CD4-positive, CD25-positive, alpha-beta regulatory T cell (primary cell): Measurements from ENCODE around the gene EWSR1. TPM values are rescaled to one million over a fixed set of nuclear protein-coding genes. Genes with fewer than 3 reads are reported as not detected.
"Not testable (repeated sequence)": the region's sequence is repeated elsewhere in the genome, so short reads cannot be mapped to it uniquely, and the experiment has no call there.

Experiments
- ATAC-seq, 2 donors: fragments of 150-1000 bp; cut with Tn5 transposase; one replicate each; pipeline ENCODE4 v1.10.0; 2021; ENCODE audit warnings: low read depth in 2 of 2, moderate number of reproducible peaks in 2 of 2, moderate library complexity in 1 of 2
- DNase-seq, 3 donors: peaks; one replicate each; pipeline versions ENCODE4 v3.0.0 to v3.0.0-alpha.2; 2012 to 2022; ENCODE audit warnings: mixed read lengths in 1 of 3
- H3K27ac ChIP-seq: one replicate; pipeline ENCODE4 v1.7.0; 2013; ENCODE audit warnings: mild to moderate bottlenecking, low read length; ENCODE audit not compliant: insufficient read depth, poor library complexity, severe bottlenecking
- H3K27me3 ChIP-seq: one replicate; pipeline ENCODE4 v1.7.0; 2013; ENCODE audit warnings: low read length; ENCODE audit not compliant: control insufficient read depth, insufficient read depth
- H3K36me3 ChIP-seq: one replicate; pipeline ENCODE4 v1.7.0; 2013; ENCODE audit warnings: mild to moderate bottlenecking, low read length, moderate library complexity; ENCODE audit not compliant: control insufficient read depth, insufficient read depth
- H3K4me1 ChIP-seq: 2 replicates; pipeline ENCODE4 v1.7.0; 2013; ENCODE audit warnings: mild to moderate bottlenecking, low read length; ENCODE audit not compliant: insufficient read depth, control insufficient read depth, poor library complexity, severe bottlenecking
- H3K4me3 ChIP-seq: one replicate; pipeline ENCODE4 v1.7.0; 2013; ENCODE audit warnings: low read depth, mild to moderate bottlenecking, low read length, moderate library complexity
- H3K9me3 ChIP-seq, 2 experiments: 1 replicate in 1 of 2; 2 replicates in 1 of 2; pipeline ENCODE4 v1.7.0; 2013; ENCODE audit warnings: low read length in 2 of 2, mild to moderate bottlenecking in 1 of 2, moderate library complexity in 1 of 2; ENCODE audit not compliant: control insufficient read depth in 2 of 2
- H3K27ac Mint-ChIP-seq, 3 donors: one replicate each; pipeline ENCODE4 v1.8.0; 2020 to 2022; ENCODE audit warnings: mild to moderate bottlenecking in 3 of 3, mixed read lengths in 3 of 3, moderate library complexity in 2 of 3
- H3K27me3 Mint-ChIP-seq: one replicate; pipeline ENCODE4 v1.8.0; 2022; ENCODE audit warnings: mild to moderate bottlenecking, mixed read lengths
- H3K36me3 Mint-ChIP-seq: one replicate; pipeline ENCODE4 v1.8.0; 2020; ENCODE audit warnings: mixed read lengths
- H3K4me1 Mint-ChIP-seq, 4 donors: one replicate each; pipeline ENCODE4 v1.8.0; 2020 to 2022; ENCODE audit warnings: mixed read lengths in 4 of 4, mild to moderate bottlenecking in 1 of 4
- H3K4me3 Mint-ChIP-seq, 4 donors: one replicate each; pipeline ENCODE4 v1.8.0; 2020 to 2022; ENCODE audit warnings: mild to moderate bottlenecking in 4 of 4, mixed read lengths in 4 of 4, moderate library complexity in 3 of 4
- H3K9me3 Mint-ChIP-seq, 7 donors: one replicate each; pipeline ENCODE4 v1.8.0; 2020 to 2022; ENCODE audit warnings: mixed read lengths in 7 of 7, mild to moderate bottlenecking in 3 of 7, moderate library complexity in 2 of 7
- polyA plus RNA-seq, 4 donors: library from polyadenylated mRNA; unstranded; fragments of 300-500 nt; fragmentation: Illumina TruSeq; gene quantifications; one replicate each; pipeline ENCODE4 v1.2.3, GENCODE V29; 2021
- total RNA-seq: library from RNA; stranded (reverse); gene quantifications from one replicate; pipeline ENCODE4 v1.2.3, GENCODE V29; 2022

EWSR1 gene
- total RNA-seq (338 TPM), polyA plus RNA-seq (100 to 1,000 TPM; 175 to 215 (median 194) TPM)

- Histone ChIP-seq H3K27me3 (no peaks in the 10 kb centered on the region), H3K9me3 (no peaks in the 10 kb centered on the region), H3K27ac (peak within 1 kb of the TSS; percentile 93), H3K36me3 (peaks cover 15% of the 10 kb centered on the region), H3K4me1 (peaks cover 54% of the 10 kb centered on the region), H3K4me3 (peak within 1 kb of the TSS; percentile 87)
- H3K4me3 Mint-ChIP-seq = peak within 1 kb of the TSS; percentile 96 to 99 (median 96)
- H3K27ac Mint-ChIP-seq = peak within 1 kb of the TSS; percentile 99 to 100 (median 99)
- peaks cover 0 to 2% (median 0%) of the 10 kb centered on the region in 7 donors for H3K9me3 Mint-ChIP-seq
- H3K36me3 Mint-ChIP-seq = peaks cover 22% of the 10 kb centered on the region
- ATAC-seq (peak; percentile 92 to 94), DNase-seq (peak; percentile 91 to 97 (median 96))
- peaks cover 21 to 60% (median 50%) of the 10 kb centered on the region in 4 donors for H3K4me1 Mint-ChIP-seq
- H3K27me3 Mint-ChIP-seq = peaks cover 4% of the 10 kb centered on the region
Measured at GRCh38 chr22:29267858-29268510, at the start of gene EWSR1, which contains the start of gene RHBDD3. EWSR1 (plus strand) TSS chr22:29268268; CDS start chr22:29268337, 69 bp downstream. RHBDD3 (minus strand) TSS chr22:29267981; CDS start chr22:29265626, 2,355 bp downstream.

GRCh38 chr22:29218758-29219408 is 49.2 kb upstream of the EWSR1 start:
- DNase-seq (no peak), ATAC-seq (no peak)
- Mint-ChIP-seq H3K4me1 (no peaks in the 10 kb centered on the region), H3K27me3 (peaks cover 11% of the 10 kb centered on the region), H3K36me3 (no peaks in the 10 kb centered on the region), H3K27ac (no peak overlapping the region), H3K4me3 (no peak overlapping the region), H3K9me3 (no peaks in the 10 kb centered on the region)
- Histone ChIP-seq H3K27ac (no peak overlapping the region), H3K27me3 (no peaks in the 10 kb centered on the region), H3K4me3 (no peak overlapping the region), H3K4me1 (no peaks in the 10 kb centered on the region), H3K9me3 (no peaks in the 10 kb centered on the region), H3K36me3 (no peaks in the 10 kb centered on the region)

GRCh38 chr22:29219409-29219782 is 48.7 kb upstream of the EWSR1 start:
- H3K27me3 Mint-ChIP-seq, H3K27ac Mint-ChIP-seq, H3K4me3 ChIP-seq, ATAC-seq, H3K4me3 Mint-ChIP-seq, DNase-seq, H3K36me3 Mint-ChIP-seq, H3K4me1 Mint-ChIP-seq, H3K9me3 ChIP-seq, H3K27ac ChIP-seq, H3K9me3 Mint-ChIP-seq, H3K36me3 ChIP-seq, H3K4me1 ChIP-seq, H3K27me3 ChIP-seq: not testable (repeated sequence)

DNA sequence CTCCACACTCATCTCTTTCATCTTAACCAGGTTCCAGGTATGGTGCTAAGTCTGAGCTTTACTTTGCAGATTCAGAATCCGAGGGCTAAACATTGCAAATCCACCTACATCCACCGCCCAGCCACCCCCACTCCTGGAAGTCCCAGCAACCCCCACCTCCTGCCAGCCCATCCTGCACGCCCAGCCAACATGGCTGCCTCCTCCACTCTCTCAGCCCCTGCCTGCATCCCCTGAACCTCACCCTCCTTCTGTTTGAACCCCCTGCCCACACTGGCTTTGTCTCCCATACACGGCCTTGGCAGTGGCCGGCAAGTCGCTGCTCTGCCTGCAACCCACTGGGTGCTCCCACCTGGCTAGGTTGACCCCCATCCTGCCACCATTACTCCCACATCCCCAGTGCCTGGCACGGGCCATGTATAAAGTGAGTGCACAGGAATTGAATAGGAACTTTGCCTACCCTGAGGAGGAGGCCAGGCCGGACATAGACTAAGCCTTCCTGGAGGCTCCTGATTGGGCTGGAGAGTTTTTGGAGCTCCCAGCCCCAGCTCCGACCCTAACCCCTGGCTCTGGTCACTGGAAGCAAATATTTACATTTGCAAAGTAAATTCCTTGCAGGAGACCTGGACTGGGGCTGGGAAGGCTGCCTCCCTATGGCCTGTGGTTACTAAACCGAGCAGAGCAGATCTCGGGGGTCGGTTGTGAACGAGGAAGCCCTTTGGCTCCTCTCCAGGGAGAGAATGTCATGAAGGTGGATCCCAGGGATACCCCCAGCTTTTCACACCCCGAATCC is 48.0 kb upstream of the EWSR1 start:
- Mint-ChIP-seq H3K27me3 (peaks cover 8% of the 10 kb centered on the region), H3K4me3 (no peak overlapping the region), H3K9me3 (no peaks in the 10 kb centered on the region), H3K4me1 (no peaks in the 10 kb centered on the region), H3K27ac (no peak overlapping the region), H3K36me3 (no peaks in the 10 kb centered on the region)
- no peak overlapping the region for H3K4me3 ChIP-seq
- no peaks in the 10 kb centered on the region for H3K9me3 ChIP-seq
- H3K36me3 ChIP-seq = no peaks in the 10 kb centered on the region
- no peaks in the 10 kb centered on the region for H3K4me1 ChIP-seq
- H3K27me3 ChIP-seq = no peaks in the 10 kb centered on the region
- ATAC-seq (no peak), DNase-seq (no peak)
- no peak overlapping the region for H3K27ac ChIP-seq

GRCh38 chr22:29224121-29224858 is 43.8 kb upstream of the EWSR1 start:
- Mint-ChIP-seq H3K9me3 (no peaks in the 10 kb centered on the region), H3K27me3 (no peaks in the 10 kb centered on the region)
- no peak for ATAC-seq

GRCh38 chr22:29224859-29225410 is 43.1 kb upstream of the EWSR1 start:
- H3K27me3 Mint-ChIP-seq = peaks cover 3% of the 10 kb centered on the region

More at GRCh38 chr22:29224121-29224858, 43.8 kb upstream of the EWSR1 start:
- Histone ChIP-seq H3K9me3 (no peaks in the 10 kb centered on the region), H3K4me3 (no peak overlapping the region), H3K4me1 (no peaks in the 10 kb centered on the region), H3K27me3 (no peaks in the 10 kb centered on the region), H3K27ac (no peak overlapping the region), H3K36me3 (no peaks in the 10 kb centered on the region)
- no peak for DNase-seq
- Mint-ChIP-seq H3K36me3 (no peaks in the 10 kb centered on the region), H3K4me3 (no peak overlapping the region), H3K27ac (no peak overlapping the region), H3K4me1 (no peaks in the 10 kb centered on the region)

GRCh38 chr22:29225422-29226090 is 42.5 kb upstream of the EWSR1 start:
- Mint-ChIP-seq H3K9me3 (no peaks in the 10 kb centered on the region), H3K36me3 (no peaks in the 10 kb centered on the region), H3K27me3 (peaks cover 4% of the 10 kb centered on the region), H3K4me3 (no peak overlapping the region), H3K27ac (no peak overlapping the region), H3K4me1 (no peaks in the 10 kb centered on the region)
- H3K27ac ChIP-seq = no peak overlapping the region
- H3K9me3 ChIP-seq = no peaks in the 10 kb centered on the region
- DNase-seq = no peak
- H3K36me3 ChIP-seq = no peaks in the 10 kb centered on the region
- H3K4me3 ChIP-seq = no peak overlapping the region
- ATAC-seq = no peak
- H3K4me1 ChIP-seq = no peaks in the 10 kb centered on the region
- no peaks in the 10 kb centered on the region for H3K27me3 ChIP-seq

More at GRCh38 chr22:29224859-29225410, 43.1 kb upstream of the EWSR1 start:
- H3K9me3 Mint-ChIP-seq = no peaks in the 10 kb centered on the region
- no peak overlapping the region for H3K27ac Mint-ChIP-seq
- H3K4me3 ChIP-seq = no peak overlapping the region
- no peaks in the 10 kb centered on the region for H3K4me1 Mint-ChIP-seq
- H3K4me1 ChIP-seq = no peaks in the 10 kb centered on the region
- no peaks in the 10 kb centered on the region for H3K36me3 Mint-ChIP-seq
- H3K4me3 Mint-ChIP-seq = no peak overlapping the region
- no peaks in the 10 kb centered on the region for H3K36me3 ChIP-seq
- no peak for ATAC-seq
- no peaks in the 10 kb centered on the region for H3K27me3 ChIP-seq
- H3K9me3 ChIP-seq = no peaks in the 10 kb centered on the region
- no peak for DNase-seq
- H3K27ac ChIP-seq = no peak overlapping the region
